Measurements from ENCODE around the gene LRRC59. TPM values are rescaled to one million over a fixed set of nuclear protein-coding genes. Genes with fewer than 3 reads are reported as not detected.
"Not testable (repeated sequence)": the region's sequence is repeated elsewhere in the genome, so short reads cannot be mapped to it uniquely, and the experiment has no call there.

The LRRC59 gene
- total RNA-seq, 4 donors from 2014 or later, result 34.4 to 76.6 (median 50.3) TPM

GRCh38 chr17:50338645-50339044, 58.7 kb downstream of the LRRC59 start:
- H3K9me3 ChIP-seq, result peaks cover 0 to 11% (median 0%) of the 10 kb centered on the region in 3 donors
- H3K4me1 ChIP-seq, result no peaks in the 10 kb centered on the region
- no peaks in the 10 kb centered on the region for H3K36me3 ChIP-seq
- H3K4me3 ChIP-seq, result no peak overlapping the region
- no peak for ATAC-seq
- H3K27ac ChIP-seq, result no peak overlapping the region
- TF ChIP-seq POLR2A (IDR thresholded peaks at IDR 0.05) (no peak), EP300 (IDR thresholded peaks at IDR 0.05) (no peak), POLR2AphosphoS5 (IDR thresholded peaks at IDR 0.05) (no peak)
- TF ChIP-seq, protein P1, sequence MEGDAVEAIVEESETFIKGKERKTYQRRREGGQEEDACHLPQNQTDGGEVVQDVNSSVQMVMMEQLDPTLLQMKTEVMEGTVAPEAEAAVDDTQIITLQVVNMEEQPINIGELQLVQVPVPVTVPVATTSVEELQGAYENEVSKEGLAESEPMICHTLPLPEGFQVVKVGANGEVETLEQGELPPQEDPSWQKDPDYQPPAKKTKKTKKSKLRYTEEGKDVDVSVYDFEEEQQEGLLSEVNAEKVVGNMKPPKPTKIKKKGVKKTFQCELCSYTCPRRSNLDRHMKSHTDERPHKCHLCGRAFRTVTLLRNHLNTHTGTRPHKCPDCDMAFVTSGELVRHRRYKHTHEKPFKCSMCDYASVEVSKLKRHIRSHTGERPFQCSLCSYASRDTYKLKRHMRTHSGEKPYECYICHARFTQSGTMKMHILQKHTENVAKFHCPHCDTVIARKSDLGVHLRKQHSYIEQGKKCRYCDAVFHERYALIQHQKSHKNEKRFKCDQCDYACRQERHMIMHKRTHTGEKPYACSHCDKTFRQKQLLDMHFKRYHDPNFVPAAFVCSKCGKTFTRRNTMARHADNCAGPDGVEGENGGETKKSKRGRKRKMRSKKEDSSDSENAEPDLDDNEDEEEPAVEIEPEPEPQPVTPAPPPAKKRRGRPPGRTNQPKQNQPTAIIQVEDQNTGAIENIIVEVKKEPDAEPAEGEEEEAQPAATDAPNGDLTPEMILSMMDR (IDR thresholded peaks at IDR 0.05), result no peak
- H3K27me3 ChIP-seq, result no peaks in the 10 kb centered on the region

DNA sequence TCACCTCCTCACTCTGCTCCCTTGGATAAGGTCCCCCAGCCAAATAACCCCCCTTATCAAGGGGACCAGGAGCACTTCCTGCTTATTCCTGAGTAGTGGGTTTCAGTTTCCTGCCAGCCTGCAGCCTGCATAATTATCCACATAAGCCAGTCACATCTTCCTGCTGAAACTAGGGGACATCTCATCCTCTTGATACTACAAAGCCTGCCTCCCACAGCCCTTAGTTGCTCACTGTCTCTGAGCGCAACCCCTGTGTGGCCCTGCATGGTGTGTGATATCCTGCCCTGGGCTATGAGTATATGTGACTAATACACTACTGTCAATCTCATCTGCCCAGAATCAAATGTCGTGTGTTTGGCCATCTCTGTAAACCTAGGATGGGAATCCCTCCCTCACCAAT, 59.4 kb downstream of the LRRC59 start:
- Histone ChIP-seq H3K9me3 (peaks cover 0 to 11% (median 0%) of the 10 kb centered on the region in 3 donors), H3K4me3 (no peak overlapping the region), H3K36me3 (no peaks in the 10 kb centered on the region), H3K27me3 (peaks cover 6% of the 10 kb centered on the region), H3K27ac (no peak overlapping the region), H3K4me1 (no peaks in the 10 kb centered on the region)
- WGBS, 2 donors (ENCODE audit: low coverage in 1 of 2), result 86% methylated on average over 1 of the region's 2 CpGs; no CpG with 5 or more reads in 1 of the 2 donors
- TF ChIP-seq EP300 (IDR thresholded peaks at IDR 0.05) (no peak), POLR2AphosphoS5 (IDR thresholded peaks at IDR 0.05) (no peak), POLR2A (IDR thresholded peaks at IDR 0.05) (no peak)
- TF ChIP-seq, protein P1 (IDR thresholded peaks at IDR 0.05), result no peak
- ATAC-seq, result no peak

DNA sequence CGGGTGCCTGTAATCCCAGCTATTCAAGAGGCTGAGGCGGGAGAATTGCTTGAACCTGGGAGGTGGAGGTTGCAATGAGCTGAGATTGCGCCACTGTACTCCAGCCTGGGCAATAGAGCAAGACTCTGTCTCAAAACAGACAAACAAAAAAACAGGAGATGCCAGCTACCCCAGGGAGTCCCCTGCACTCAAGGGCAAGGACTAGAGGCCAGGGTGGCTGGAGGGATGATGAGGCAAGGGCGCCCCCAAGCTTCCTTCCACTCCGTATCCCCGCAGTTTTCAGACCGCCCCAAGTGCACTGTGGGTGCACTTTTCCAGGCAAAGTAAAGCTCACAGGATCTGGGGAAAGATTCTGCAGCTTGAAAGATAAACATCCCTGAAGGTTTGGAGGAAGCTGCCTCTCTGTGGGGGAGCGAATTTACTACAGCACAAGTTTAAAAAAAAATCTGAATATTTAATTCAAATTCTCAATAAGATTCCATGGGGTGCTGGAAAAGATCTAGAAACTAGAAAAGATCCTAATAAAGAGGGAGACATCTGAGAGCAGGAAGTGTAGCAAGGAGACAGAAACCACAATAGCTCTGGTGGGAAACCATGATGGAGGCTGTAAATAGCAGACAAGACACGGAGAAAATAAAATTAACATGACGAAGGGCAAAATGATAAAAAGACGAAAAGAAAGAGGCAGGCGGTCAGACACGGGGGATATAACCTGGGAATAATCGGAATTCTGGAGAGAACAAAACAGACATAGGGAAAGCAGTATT, 63.8 kb downstream of the LRRC59 start:
- not testable (repeated sequence) for H3K36me3 ChIP-seq, ATAC-seq, H3K27me3 ChIP-seq, H3K4me3 ChIP-seq, H3K4me1 ChIP-seq, H3K27ac ChIP-seq, H3K9me3 ChIP-seq
- 52 to 65% methylated on average over 10 to 12 of the region's 14 CpGs for WGBS, 2 donors (ENCODE audit: low coverage in 1 of 2)

DNA sequence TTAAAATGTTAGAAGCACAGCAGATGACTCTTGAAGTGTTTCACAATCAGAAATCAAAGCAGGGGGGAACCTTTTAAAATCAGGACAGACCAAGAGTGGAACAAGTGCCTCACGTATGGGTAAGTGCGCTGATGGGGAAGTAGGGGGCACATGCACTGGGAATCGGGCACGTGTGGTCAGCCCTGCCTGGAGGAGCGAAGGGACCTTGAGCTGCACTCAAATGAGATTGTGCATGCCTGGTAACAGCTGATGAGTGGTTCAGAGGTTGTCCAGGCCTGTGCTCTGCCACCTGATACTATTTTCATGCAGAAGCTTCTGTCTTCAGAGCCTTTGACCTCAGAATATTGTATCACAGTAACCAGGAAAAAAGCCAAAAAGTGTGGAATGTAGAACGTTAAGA, 65.1 kb downstream of the LRRC59 start:
- no peak for TF ChIP-seq EP300 (IDR thresholded peaks at IDR 0.05)
- TF ChIP-seq, protein P1 (IDR thresholded peaks at IDR 0.05), result no peak
- TF ChIP-seq POLR2A (IDR thresholded peaks at IDR 0.05), result no peak
- no peak for TF ChIP-seq POLR2AphosphoS5 (IDR thresholded peaks at IDR 0.05)
- Histone ChIP-seq H3K9me3 (no peaks in the 10 kb centered on the region), H3K4me1 (no peaks in the 10 kb centered on the region), H3K36me3 (no peaks in the 10 kb centered on the region), H3K4me3 (no peak overlapping the region), H3K27me3 (peaks cover 7% of the 10 kb centered on the region), H3K27ac (no peak overlapping the region)
- ATAC-seq, result no peak
- WGBS, 2 donors (ENCODE audit: low coverage in 1 of 2), result 68 to 71% methylated on average over 5 to 6 of the region's 6 CpGs

Small RNA genes lying within 50 kb of the gene (small RNA-seq; reads per million reads assigned to genes)
- 0 reads per million in 4 donors for gene RF00019

Other genes starting within 250 kb of the LRRC59 start
- 10 to 100 TPM; 23.3 to 38.1 (median 30.8) TPM for gene PPP1R9B, start 246.8 kb downstream of the LRRC59 start, total RNA-seq
- gene SGCA, start 231.5 kb downstream of the LRRC59 start, total RNA-seq, result 100 to 1,000 TPM in 2 of 4 donors, 10 to 100 TPM in 2; 58.1 to 145 (median 93.4) TPM
- gene COL1A1, start 195.9 kb downstream of the LRRC59 start, total RNA-seq, result 10 to 100 TPM; 14.6 to 92.9 (median 69.7) TPM
- gene TMEM92, start 123.1 kb downstream of the LRRC59 start, total RNA-seq, result under 1 TPM in 1 of 4 donors, not detected in 3; 0.16 TPM
- 10 to 100 TPM; 19.4 to 30.7 (median 23.4) TPM for gene XYLT2, start 51.4 kb downstream of the LRRC59 start, total RNA-seq
- 10 to 100 TPM; 40.3 to 62.1 (median 52.2) TPM for gene MRPL27, start 24.3 kb downstream of the LRRC59 start, total RNA-seq
- gene EME1, start 24.3 kb downstream of the LRRC59 start, total RNA-seq, result under 1 TPM in 1 of 4 donors, not detected in 3; 0.54 TPM
- 10 to 100 TPM; 11.5 to 23.3 (median 16.1) TPM for gene ACSF2, start 28.7 kb upstream of the LRRC59 start, total RNA-seq
- gene CHAD, start 71.4 kb upstream of the LRRC59 start, total RNA-seq, result not detected
- 10 to 100 TPM; 10.7 to 26.3 (median 21.3) TPM for gene RSAD1, start 81.3 kb upstream of the LRRC59 start, total RNA-seq
- gene MYCBPAP, start 110.9 kb upstream of the LRRC59 start, total RNA-seq, result under 1 TPM in 2 of 4 donors, not detected in 2; 0.27 to 0.31 TPM
- gene EPN3, start 135.2 kb upstream of the LRRC59 start, total RNA-seq, result 1 to 10 TPM in 1 of 4 donors, not detected in 3; 7.3 TPM
- 10 to 100 TPM; 45.0 to 75.3 (median 59.8) TPM for gene SPATA20, start 149.7 kb upstream of the LRRC59 start, total RNA-seq
- gene CACNA1G, start 163.2 kb upstream of the LRRC59 start, total RNA-seq, result under 1 TPM in 3 of 4 donors, not detected in 1; 0.15 to 0.94 (median 0.16) TPM
- 10 to 100 TPM in 1 of 4 donors, 1 to 10 TPM in 3; 2.0 to 18.7 (median 5.1) TPM for gene ABCC3, start 237.4 kb upstream of the LRRC59 start, total RNA-seq